Smooth muscle cell of the pulmonary artery (primary cell): ENCODE data around the gene DNAJC22. TPM values are rescaled to one million over a fixed set of nuclear protein-coding genes. Genes with fewer than 3 reads are reported as not detected.

ENCODE experiments used
- total RNA-seq: library from RNA; depleted of rRNA; stranded (reverse); fragments of >200 nt; gene quantifications from 2 replicates; pipeline ENCODE4 v1.2.3, GENCODE V29; 2014

The DNAJC22 gene
- total RNA-seq: 0.20 and 2.1 TPM in 2 replicates

GRCh38 chr12:49346659-49347310, at the start of gene DNAJC22:
DNAJC22 (plus strand) TSS chr12:49346888; CDS start chr12:49348873, 1,985 bp downstream.

GRCh38 chr12:49322708-49323523, 23.8 kb upstream of the DNAJC22 start, which contains the start of gene TROAP:
TROAP (plus strand) TSS chr12:49323255; CDS start chr12:49323609, 354 bp downstream.

GRCh38 chr12:49336645-49337584, 9.8 kb upstream of the DNAJC22 start, which contains the start of gene C1QL4:
C1QL4 (minus strand) TSS chr12:49337188; CDS start chr12:49336477, 711 bp downstream.

GRCh38 chr12:49367381-49368239, 20.9 kb downstream of the DNAJC22 start, which contains the start of gene SPATS2:
SPATS2 (plus strand) TSS chr12:49367462; CDS start chr12:49461013, 93,551 bp downstream.

Other genes with a start within 250 kb of the DNAJC22 start
- 42.7 and 47.0 TPM in 2 replicates for gene LMBR1L, start 236.0 kb upstream of the DNAJC22 start, total RNA-seq
- gene TUBA1B, start 215.5 kb upstream of the DNAJC22 start, total RNA-seq: 945 and 1,479 TPM in 2 replicates
- 495 and 558 TPM in 2 replicates for gene TUBA1A, start 157.8 kb upstream of the DNAJC22 start, total RNA-seq
- 303 and 344 TPM in 2 replicates for gene TUBA1C, start 81.8 kb upstream of the DNAJC22 start, total RNA-seq
- gene PRPH, start 51.7 kb upstream of the DNAJC22 start, total RNA-seq: 0.33 and 1.9 TPM in 2 replicates
- 2.4 and 3.4 TPM in 2 replicates for gene TROAP, start 23.6 kb upstream of the DNAJC22 start, total RNA-seq
- 0.07 TPM in 2 replicates for gene C1QL4, start 9.7 kb upstream of the DNAJC22 start, total RNA-seq
- 22.9 and 29.9 TPM in 2 replicates for gene SPATS2, start 20.6 kb downstream of the DNAJC22 start, total RNA-seq
- gene KCNH3, start 192.1 kb downstream of the DNAJC22 start, total RNA-seq: 0.26 and 0.33 TPM in 2 replicates
- 39.0 and 42.9 TPM in 2 replicates for gene MCRS1, start 221.3 kb downstream of the DNAJC22 start, total RNA-seq